ENCODE data around the gene NATD1.

Gene NATD1

GRCh38 chr17:21276264-21276588, 23.0 kb upstream of the NATD1 start:
- no peak for DNase-seq

GRCh38 chr17:21275579-21276263, 22.5 kb upstream of the NATD1 start:
- DNase-seq, result peak; percentile 50 to 96 (median 89)

- DNase-seq, result peak in 1 of 58 donors; percentile 44
These were observed 21.9 kb upstream of the NATD1 start for GRCh38 chr17:21275047-21275578.

- DNase-seq, result no peak
These were observed 19.9 kb upstream of the NATD1 start for GRCh38 chr17:21272881-21273792.

GRCh38 chr17:21272250-21272649, 19.0 kb upstream of the NATD1 start:
- DNase-seq, result no peak

GRCh38 chr17:21271454-21272183, 18.4 kb upstream of the NATD1 start:
- DNase-seq, result no peak

GRCh38 chr17:21269394-21269793, 16.2 kb upstream of the NATD1 start:
- no peak for DNase-seq

- DNase-seq, result no peak
These were observed 15.5 kb upstream of the NATD1 start for GRCh38 chr17:21268596-21269188.

- no peak for DNase-seq
These were observed 10.2 kb upstream of the NATD1 start for GRCh38 chr17:21263376-21263775.

- DNase-seq, result no peak
These were observed 9.2 kb upstream of the NATD1 start for GRCh38 chr17:21262259-21262993.

- no peak for DNase-seq
These were observed 5.4 kb upstream of the NATD1 start for GRCh38 chr17:21258593-21258992.

GRCh38 chr17:21253646-21254441, 634 bp upstream of the NATD1 start:
- no peak for DNase-seq

GRCh38 chr17:21252289-21252795, 868 bp downstream of the NATD1 start:
- no peak for DNase-seq

GRCh38 chr17:21251337-21252010, 1.7 kb downstream of the NATD1 start:
- DNase-seq, result no peak

- no peak for DNase-seq
These were observed 2.4 kb downstream of the NATD1 start for GRCh38 chr17:21250854-21251253.

GRCh38 chr17:21249920-21250703, 3.1 kb downstream of the NATD1 start:
- DNase-seq, result no peak

GRCh38 chr17:21249086-21249795, 4.0 kb downstream of the NATD1 start:
- no peak for DNase-seq
